ENCODE data around the gene PPP1R16B.

The PPP1R16B gene

DNA sequence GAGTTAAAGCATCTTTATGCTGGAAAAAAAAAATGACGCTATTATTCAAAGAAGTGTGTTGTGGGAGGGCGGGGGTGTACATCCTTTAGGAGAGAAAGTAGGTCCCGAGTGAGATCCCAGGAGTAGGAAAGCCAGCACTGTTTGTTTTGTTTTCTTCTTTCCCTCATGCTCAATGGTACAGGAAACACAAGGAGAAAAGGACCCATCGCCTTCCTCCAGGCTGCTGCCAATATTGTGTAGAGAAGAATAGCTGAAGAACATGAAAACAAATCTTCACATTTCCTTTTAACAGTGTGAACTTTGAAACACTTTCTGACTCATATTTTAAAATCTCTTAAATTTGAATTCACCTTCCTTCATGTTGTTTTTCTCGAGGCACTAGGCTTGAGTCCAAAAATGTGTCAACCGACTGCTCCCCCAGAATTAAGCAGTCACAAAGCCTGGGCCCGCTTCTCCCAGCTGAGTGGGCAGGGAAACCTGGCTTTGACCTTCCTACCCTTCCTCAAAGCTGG is 22.3 kb downstream of the PPP1R16B start:
- Mint-ChIP-seq H3K4me1 (ENCODE audit: low read depth) (peaks cover 67% of the 10 kb centered on the region), H3K36me3 (ENCODE audit: low read depth) (peaks cover 59% of the 10 kb centered on the region), H3K9me3 (no peaks in the 10 kb centered on the region), H3K27me3 (ENCODE audit: low read depth) (no peaks in the 10 kb centered on the region), H3K27ac (peak overlapping the region; percentile 75), H3K4me3 (peak overlapping the region; percentile 7)

DNA sequence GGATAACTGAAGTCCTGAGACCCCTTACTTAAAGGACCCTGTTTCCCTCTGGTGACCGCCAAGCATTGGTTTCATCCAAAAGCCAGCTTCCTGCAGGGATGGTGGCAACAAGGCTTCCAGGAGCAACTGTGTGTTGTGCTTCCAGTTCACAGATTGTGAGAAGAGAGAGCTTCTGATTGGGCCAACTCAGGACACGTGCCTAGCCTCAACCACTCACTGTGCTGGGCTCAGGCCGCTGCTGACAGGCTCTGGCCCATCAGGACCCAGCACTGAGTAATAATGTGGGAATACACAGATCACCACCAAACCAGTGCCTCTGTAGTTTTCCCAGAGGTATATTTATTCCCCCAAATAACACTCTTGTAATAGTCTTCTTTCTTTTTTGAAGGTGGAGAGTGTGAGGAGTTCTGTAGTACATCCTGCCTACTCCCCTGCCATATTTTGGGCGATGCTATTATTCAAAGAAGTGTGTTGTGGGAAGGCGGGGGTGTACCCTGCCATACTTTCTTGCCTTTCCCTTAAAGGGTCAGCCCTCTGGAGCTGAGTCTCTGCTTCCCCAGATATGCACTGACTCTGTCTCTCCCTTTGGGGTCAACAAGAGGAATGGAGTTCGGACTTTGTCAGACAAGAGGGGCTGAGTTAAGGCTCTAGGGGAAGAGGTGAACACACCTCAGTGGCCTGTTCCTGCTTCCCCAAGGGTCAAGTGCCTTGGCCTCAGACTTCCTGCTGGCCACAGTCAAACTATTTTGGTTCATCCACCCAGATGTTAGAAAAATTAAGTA is 23.2 kb downstream of the PPP1R16B start:
- Mint-ChIP-seq H3K27ac (no peak overlapping the region), H3K27me3 (ENCODE audit: low read depth) (no peaks in the 10 kb centered on the region), H3K4me3 (no peak overlapping the region), H3K36me3 (ENCODE audit: low read depth) (peaks cover 62% of the 10 kb centered on the region), H3K9me3 (no peaks in the 10 kb centered on the region), H3K4me1 (ENCODE audit: low read depth) (peaks cover 76% of the 10 kb centered on the region)

DNA sequence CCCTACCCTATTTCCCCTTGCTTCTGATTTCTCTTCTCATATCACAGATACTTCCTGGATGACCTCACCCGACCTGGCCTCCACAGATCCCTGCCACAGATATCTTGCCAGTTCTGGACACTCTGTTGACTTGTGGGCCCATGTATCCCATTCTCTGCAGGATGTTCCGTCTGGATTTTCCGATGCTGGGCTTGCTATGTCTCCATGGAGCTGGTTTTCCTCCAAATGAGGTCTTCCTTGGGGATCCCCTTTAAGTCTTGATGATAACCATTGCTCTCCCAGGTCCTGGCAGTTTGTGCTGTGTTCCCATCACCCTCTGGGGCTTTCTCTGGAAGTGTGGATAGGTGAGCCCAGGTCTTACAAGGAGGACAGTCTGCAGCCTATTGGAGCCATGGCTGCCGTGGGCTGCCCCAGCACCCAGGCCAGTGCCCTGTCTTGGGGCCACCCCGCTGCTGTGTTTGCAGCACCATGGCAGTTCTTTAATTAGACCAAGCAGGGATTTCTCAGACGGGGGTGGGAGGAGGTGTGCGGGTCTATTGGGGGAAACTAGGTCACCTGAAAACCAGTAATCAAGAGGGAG is 23.9 kb downstream of the PPP1R16B start:
- H3K27me3 Mint-ChIP-seq (ENCODE audit: low read depth) = no peaks in the 10 kb centered on the region
- no peak overlapping the region for H3K4me3 Mint-ChIP-seq
- H3K36me3 Mint-ChIP-seq (ENCODE audit: low read depth) = peaks cover 62% of the 10 kb centered on the region
- H3K4me1 Mint-ChIP-seq (ENCODE audit: low read depth) = peaks cover 78% of the 10 kb centered on the region
- no peaks in the 10 kb centered on the region for H3K9me3 Mint-ChIP-seq
- peak overlapping the region; percentile 13 for H3K27ac Mint-ChIP-seq

DNA sequence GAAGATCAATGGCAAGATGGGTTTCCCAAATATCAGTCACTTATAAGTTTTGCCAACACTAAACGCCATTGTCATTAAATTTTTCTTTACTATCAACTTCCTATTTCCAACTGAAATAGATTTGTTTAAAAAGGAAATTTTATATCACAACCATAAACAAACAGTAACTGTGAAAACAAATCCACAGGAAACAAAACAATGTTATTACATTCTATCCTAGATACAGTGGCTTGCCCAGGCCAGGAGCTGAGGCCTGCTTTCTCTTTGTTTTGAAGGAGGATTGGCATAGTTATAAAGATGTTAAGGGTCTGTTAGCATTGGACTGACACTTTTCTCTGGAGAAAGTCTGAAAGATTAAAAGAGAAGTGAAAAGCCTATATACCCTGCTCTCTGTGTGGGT is 24.9 kb downstream of the PPP1R16B start:
- peak overlapping the region; percentile 41 for H3K27ac Mint-ChIP-seq
- H3K4me1 Mint-ChIP-seq (ENCODE audit: low read depth) = peaks cover 74% of the 10 kb centered on the region
- H3K27me3 Mint-ChIP-seq (ENCODE audit: low read depth) = no peaks in the 10 kb centered on the region
- H3K4me3 Mint-ChIP-seq = no peak overlapping the region
- H3K9me3 Mint-ChIP-seq = no peaks in the 10 kb centered on the region
- H3K36me3 Mint-ChIP-seq (ENCODE audit: low read depth) = peaks cover 59% of the 10 kb centered on the region

DNA sequence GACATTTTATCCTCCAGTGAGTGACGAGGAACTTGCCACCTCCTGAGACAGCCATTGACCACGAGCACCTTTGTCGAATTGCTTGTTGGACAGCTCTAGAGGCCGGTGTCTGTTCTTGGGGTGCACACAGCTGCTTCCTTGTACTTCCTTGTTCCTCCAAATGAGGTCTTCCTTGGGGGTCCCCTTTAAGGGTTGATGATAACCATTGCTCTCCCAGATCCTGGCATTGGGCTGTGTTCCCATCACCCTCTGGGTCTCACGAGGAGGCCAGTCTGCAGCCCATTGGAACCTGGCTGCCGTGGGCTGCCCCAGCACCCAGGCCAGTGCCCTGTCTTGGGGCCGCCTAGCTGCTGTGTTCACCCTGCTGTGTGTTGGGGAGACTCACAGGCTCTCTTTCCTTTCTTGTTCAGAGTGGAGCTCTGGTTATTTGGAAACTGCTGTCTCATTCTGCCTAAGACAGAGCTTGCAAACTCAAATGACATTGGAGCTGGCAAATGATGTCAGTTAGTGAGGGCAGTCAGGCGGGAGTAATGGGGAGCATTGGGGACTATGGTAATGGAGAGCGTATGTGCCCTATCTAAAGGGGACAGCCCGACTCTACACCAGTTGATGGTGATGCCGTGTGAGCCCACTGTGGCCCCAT is 25.7 kb downstream of the PPP1R16B start:
- Mint-ChIP-seq H3K4me3 (no peak overlapping the region), H3K9me3 (no peaks in the 10 kb centered on the region), H3K4me1 (ENCODE audit: low read depth) (peaks cover 71% of the 10 kb centered on the region), H3K36me3 (ENCODE audit: low read depth) (peaks cover 54% of the 10 kb centered on the region), H3K27me3 (ENCODE audit: low read depth) (no peaks in the 10 kb centered on the region), H3K27ac (peak overlapping the region; percentile 24)

DNA sequence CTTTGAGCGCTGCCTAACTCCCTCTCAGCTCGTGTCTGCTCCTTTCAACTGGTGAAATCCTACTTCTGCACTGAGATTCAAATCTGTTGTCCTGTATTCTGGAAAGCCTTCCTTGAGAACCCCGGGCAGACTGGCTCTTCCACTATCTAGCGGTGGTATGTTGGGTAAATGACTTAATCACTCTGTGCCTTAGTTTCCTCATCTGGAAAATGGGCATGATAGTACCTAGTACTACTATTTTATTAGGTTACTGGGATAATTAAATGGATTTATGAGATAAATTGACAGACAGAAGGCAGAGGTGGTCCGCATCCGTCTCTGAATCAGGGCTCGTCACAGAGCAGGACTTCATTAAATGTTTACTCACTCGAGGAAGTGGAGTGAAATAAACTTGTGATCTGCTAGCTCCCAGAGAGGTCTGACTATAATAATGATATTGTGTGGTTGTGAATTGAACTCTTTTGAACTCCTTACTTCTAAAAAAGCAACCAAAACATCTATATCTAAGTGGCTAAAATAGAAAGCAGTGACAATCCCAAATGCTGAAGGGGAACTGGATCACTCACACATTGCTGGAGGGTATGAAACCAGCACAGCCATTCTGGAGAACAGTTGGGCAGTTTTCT is 26.6 kb downstream of the PPP1R16B start:
- Mint-ChIP-seq H3K4me1 (ENCODE audit: low read depth) (peaks cover 68% of the 10 kb centered on the region), H3K36me3 (ENCODE audit: low read depth) (peaks cover 58% of the 10 kb centered on the region), H3K27ac (peak overlapping the region; percentile 28), H3K27me3 (ENCODE audit: low read depth) (no peaks in the 10 kb centered on the region), H3K4me3 (no peak overlapping the region), H3K9me3 (no peaks in the 10 kb centered on the region)

DNA sequence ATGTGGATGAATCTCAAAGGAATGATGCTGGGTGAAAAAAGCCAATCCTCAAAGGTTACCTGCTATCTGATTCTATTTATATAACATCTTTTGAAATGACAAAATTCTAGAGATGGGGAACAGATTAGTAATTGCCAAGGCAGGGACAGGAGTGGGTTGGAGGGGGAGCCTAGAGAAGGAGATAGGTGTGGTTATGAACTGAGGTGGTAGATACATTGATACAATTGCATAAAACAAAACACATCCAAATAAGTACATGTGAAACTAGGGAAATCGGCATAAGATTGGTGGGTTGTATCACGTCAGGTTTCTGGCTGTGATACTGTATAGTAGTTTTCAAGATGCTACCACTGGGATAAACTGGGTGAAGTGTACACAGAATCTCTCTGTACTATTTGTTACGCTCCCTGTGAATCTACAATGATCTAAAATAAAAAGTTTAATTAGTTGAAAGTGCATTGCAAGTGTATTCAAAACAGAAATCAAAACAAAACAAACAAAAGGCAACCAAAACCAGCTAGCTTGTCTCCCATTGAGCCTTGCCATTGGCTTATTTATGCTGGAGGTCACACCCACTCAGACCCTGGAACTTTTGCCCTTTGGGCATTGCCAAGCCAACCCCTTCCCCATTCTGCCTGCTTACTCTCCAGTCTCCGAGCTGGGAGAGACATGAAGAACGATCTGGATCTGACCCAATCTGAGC is 27.8 kb downstream of the PPP1R16B start:
- peak overlapping the region; percentile 55 for H3K4me3 Mint-ChIP-seq
- H3K36me3 Mint-ChIP-seq (ENCODE audit: low read depth) = peaks cover 50% of the 10 kb centered on the region
- H3K9me3 Mint-ChIP-seq = no peaks in the 10 kb centered on the region
- no peaks in the 10 kb centered on the region for H3K27me3 Mint-ChIP-seq (ENCODE audit: low read depth)
- H3K27ac Mint-ChIP-seq = peak overlapping the region; percentile 78
- H3K4me1 Mint-ChIP-seq (ENCODE audit: low read depth) = peaks cover 57% of the 10 kb centered on the region

DNA sequence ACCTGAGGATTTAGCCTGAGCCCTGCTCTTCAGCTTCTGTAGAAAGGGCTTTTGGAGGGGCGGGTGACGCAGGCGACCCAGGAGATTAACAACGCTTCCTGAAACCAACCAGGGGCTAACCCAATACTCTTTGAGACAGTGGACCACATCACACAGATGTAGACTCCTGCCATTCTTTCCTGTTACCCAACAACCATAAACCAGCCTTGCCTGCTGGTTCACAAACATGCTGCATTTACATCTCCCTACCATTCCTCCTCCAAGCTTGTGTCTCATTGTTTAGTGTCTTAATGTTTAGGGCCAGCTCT is 28.3 kb downstream of the PPP1R16B start:
- Mint-ChIP-seq H3K27ac (peak overlapping the region; percentile 78), H3K4me1 (ENCODE audit: low read depth) (peaks cover 54% of the 10 kb centered on the region), H3K4me3 (no peak overlapping the region), H3K27me3 (ENCODE audit: low read depth) (no peaks in the 10 kb centered on the region), H3K36me3 (ENCODE audit: low read depth) (peaks cover 50% of the 10 kb centered on the region), H3K9me3 (no peaks in the 10 kb centered on the region)

DNA sequence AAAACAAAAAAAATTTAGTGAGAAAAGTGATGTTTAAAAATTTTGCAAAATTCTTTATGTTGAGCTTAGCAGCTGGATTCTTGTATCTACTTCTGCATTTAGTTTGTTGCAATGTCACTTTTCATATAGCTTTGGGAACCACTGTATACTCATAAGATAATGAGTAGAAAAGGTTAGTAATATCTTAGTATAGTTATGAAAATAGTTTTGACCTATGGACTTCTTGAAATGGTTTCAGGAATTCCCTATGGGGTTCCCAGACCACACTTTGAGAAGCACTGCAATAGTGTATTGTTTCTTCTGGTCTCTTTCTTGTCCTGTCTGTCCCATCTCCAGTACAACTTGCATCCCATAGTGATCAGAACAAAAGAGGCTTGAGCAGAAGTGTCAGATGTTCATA is 29.4 kb downstream of the PPP1R16B start:
- Mint-ChIP-seq H3K4me3 (no peak overlapping the region), H3K9me3 (no peaks in the 10 kb centered on the region), H3K4me1 (ENCODE audit: low read depth) (peaks cover 52% of the 10 kb centered on the region), H3K36me3 (ENCODE audit: low read depth) (peaks cover 49% of the 10 kb centered on the region), H3K27ac (peak overlapping the region; percentile 6), H3K27me3 (ENCODE audit: low read depth) (no peaks in the 10 kb centered on the region)

DNA sequence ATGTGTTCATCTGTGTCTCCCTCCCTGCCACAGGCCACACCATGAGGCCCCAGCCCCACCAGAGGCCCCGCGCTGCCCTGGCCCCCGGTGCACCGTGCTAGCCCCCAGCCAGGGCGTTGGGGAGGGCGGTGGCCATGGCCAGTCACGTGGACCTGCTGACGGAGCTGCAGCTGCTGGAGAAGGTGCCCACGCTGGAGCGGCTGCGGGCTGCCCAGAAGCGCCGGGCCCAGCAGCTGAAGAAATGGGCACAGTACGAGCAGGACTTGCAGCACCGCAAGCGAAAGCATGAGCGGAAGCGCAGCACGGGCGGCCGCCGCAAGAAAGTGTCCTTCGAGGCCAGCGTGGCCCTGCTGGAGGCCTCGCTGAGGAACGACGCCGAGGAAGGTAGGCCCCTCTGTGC is 30.3 kb downstream of the PPP1R16B start:
- Mint-ChIP-seq H3K9me3 (no peaks in the 10 kb centered on the region), H3K27ac (no peak overlapping the region), H3K36me3 (ENCODE audit: low read depth) (peaks cover 47% of the 10 kb centered on the region), H3K4me1 (ENCODE audit: low read depth) (peaks cover 51% of the 10 kb centered on the region), H3K27me3 (ENCODE audit: low read depth) (no peaks in the 10 kb centered on the region), H3K4me3 (no peak overlapping the region)

DNA sequence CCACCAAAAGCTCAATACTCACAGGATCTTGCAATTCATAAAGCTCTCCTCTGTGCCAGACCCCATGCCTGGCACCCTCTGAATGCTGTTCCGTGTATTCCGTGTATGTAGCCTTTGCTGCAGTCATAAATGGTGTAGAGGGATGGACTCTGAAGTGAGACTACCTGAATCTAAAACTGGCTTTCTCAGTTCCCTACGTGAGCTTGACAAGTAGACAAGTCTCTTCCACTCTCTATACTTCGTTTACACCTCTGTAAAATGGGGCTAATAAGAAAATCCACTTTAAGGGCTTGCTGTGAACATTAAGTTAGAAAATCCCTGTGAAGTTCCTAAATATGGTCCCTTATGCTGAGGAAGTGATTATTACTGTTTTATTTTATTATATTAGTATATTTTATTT is 31.5 kb downstream of the PPP1R16B start:
- Mint-ChIP-seq H3K9me3 (no peaks in the 10 kb centered on the region), H3K36me3 (ENCODE audit: low read depth) (peaks cover 43% of the 10 kb centered on the region), H3K27me3 (ENCODE audit: low read depth) (no peaks in the 10 kb centered on the region), H3K27ac (no peak overlapping the region), H3K4me3 (no peak overlapping the region), H3K4me1 (ENCODE audit: low read depth) (peaks cover 48% of the 10 kb centered on the region)

DNA sequence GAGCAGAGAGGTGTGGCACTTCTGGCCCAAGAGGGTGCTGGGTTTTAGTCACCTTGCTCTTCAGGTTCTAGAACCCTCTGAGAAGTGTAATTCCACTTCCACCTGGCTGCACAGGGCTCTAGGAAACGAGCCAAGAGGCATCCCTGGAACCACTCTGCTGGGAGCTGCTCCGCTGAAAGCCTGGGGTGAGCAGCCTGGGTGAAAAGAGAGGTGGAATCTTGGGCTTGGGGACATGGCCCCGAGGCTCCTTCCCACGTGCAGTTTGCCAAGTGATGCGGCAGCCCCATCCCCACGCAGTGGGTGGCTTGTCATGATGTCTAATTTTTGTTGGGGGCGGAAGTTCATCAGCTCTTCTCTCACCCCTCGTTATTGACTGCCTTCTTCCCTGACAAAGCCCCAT is 32.8 kb downstream of the PPP1R16B start:
- Mint-ChIP-seq H3K4me3 (no peak overlapping the region), H3K4me1 (ENCODE audit: low read depth) (peaks cover 46% of the 10 kb centered on the region), H3K27ac (no peak overlapping the region), H3K36me3 (ENCODE audit: low read depth) (peaks cover 39% of the 10 kb centered on the region), H3K27me3 (ENCODE audit: low read depth) (no peaks in the 10 kb centered on the region), H3K9me3 (no peaks in the 10 kb centered on the region)

DNA sequence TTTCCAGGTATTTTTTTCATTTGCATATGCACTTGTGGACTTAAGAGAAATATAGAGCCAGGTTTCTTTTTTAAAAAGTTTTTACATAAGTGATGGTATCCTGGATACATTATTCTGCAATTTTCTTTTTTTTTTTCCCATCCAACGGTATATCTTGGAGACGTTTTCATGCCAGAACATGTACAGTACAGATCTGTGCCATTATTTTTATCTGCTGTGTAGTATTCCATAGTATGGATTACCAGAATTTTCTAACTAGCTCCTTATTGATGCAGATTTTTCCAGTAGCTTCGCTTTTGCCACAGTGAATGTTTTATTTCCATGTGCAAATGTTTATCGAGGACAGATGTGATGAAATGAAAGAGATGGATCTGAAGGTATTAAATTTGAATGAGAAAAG is 34.1 kb downstream of the PPP1R16B start:
- peaks cover 40% of the 10 kb centered on the region for H3K36me3 Mint-ChIP-seq (ENCODE audit: low read depth)
- H3K27me3 Mint-ChIP-seq (ENCODE audit: low read depth) = no peaks in the 10 kb centered on the region
- H3K4me3 Mint-ChIP-seq = no peak overlapping the region
- peaks cover 44% of the 10 kb centered on the region for H3K4me1 Mint-ChIP-seq (ENCODE audit: low read depth)
- no peaks in the 10 kb centered on the region for H3K9me3 Mint-ChIP-seq
- H3K27ac Mint-ChIP-seq = peak overlapping the region; percentile 10
